ENCODE results near the gene CHRM2. TPM values are rescaled to one million over a fixed set of nuclear protein-coding genes. Genes with fewer than 3 reads are reported as not detected.

The CHRM2 gene
- total RNA-seq, 1 experiment from 2014 or later: 0.17 TPM

GRCh38 chr7:136887317-136887716 is 18.9 kb downstream of the CHRM2 start:
- intact Hi-C loops (cut with micrococcal nuclease; ENCODE audit: unreplicated experiment): no loop called here
- H3K9me3 ChIP-seq (ENCODE audit: insufficient read depth, low read depth): no peaks in the 10 kb centered on the region
- no peak overlapping the region for H2AFZ ChIP-seq
- no peaks in the 10 kb centered on the region for H3F3A ChIP-seq (ENCODE audit: insufficient read depth, low read depth)
- POLR2A ChIA-PET (ENCODE audit: unreplicated experiment): no interaction called here
- H3K36me3 ChIP-seq (ENCODE audit: low read depth): no peaks in the 10 kb centered on the region
- H3K4me1 ChIP-seq (replicated peaks; ENCODE audit: insufficient read depth): no peaks in the 10 kb centered on the region
- TF ChIP-seq EZH2 (IDR thresholded peaks at IDR 0.05; ENCODE audit: low read depth) (no peak), CTCF (conservative IDR thresholded peaks at IDR 0.05) (no peak)
- no peak for DNase-seq
- no peaks in the 10 kb centered on the region for H3K79me2 ChIP-seq (ENCODE audit: low read depth)
- H3K9me2 ChIP-seq (ENCODE audit: insufficient read depth): no peaks in the 10 kb centered on the region
- no TSS peak for BruUV-seq (replicated peaks)
- H4K20me1 ChIP-seq (ENCODE audit: insufficient read depth): no peaks in the 10 kb centered on the region
- H3K27me3 ChIP-seq (ENCODE audit: insufficient read depth, low read depth): no peaks in the 10 kb centered on the region
- no peak overlapping the region for H3K4me2 ChIP-seq
- CTCF ChIA-PET: no interaction called here
- H3K4me3 ChIP-seq: no peak overlapping the region
- H3K27ac ChIP-seq: no peak overlapping the region

GRCh38 chr7:136890399-136890798 is 21.9 kb downstream of the CHRM2 start:
- no peaks in the 10 kb centered on the region for H3F3A ChIP-seq (ENCODE audit: insufficient read depth, low read depth)
- no peak overlapping the region for H3K4me3 ChIP-seq
- no peaks in the 10 kb centered on the region for H3K4me1 ChIP-seq (replicated peaks; ENCODE audit: insufficient read depth)
- intact Hi-C loops (cut with micrococcal nuclease; ENCODE audit: unreplicated experiment): no loop called here
- H3K27me3 ChIP-seq (ENCODE audit: insufficient read depth, low read depth): no peaks in the 10 kb centered on the region
- no peak for DNase-seq
- ChIA-PET POLR2A (ENCODE audit: unreplicated experiment) (no interaction called here), CTCF (no interaction called here)
- no peak overlapping the region for H2AFZ ChIP-seq
- H3K27ac ChIP-seq: no peak overlapping the region
- H4K20me1 ChIP-seq (ENCODE audit: insufficient read depth): no peaks in the 10 kb centered on the region
- H3K9me2 ChIP-seq (ENCODE audit: insufficient read depth): no peaks in the 10 kb centered on the region
- TF ChIP-seq EZH2 (IDR thresholded peaks at IDR 0.05; ENCODE audit: low read depth) (no peak), CTCF (conservative IDR thresholded peaks at IDR 0.05) (no peak)
- no TSS peak for BruUV-seq (replicated peaks)
- H3K79me2 ChIP-seq (ENCODE audit: low read depth): no peaks in the 10 kb centered on the region
- H3K9me3 ChIP-seq (ENCODE audit: insufficient read depth, low read depth): no peaks in the 10 kb centered on the region
- no peaks in the 10 kb centered on the region for H3K36me3 ChIP-seq (ENCODE audit: low read depth)
- no peak overlapping the region for H3K4me2 ChIP-seq

DNA sequence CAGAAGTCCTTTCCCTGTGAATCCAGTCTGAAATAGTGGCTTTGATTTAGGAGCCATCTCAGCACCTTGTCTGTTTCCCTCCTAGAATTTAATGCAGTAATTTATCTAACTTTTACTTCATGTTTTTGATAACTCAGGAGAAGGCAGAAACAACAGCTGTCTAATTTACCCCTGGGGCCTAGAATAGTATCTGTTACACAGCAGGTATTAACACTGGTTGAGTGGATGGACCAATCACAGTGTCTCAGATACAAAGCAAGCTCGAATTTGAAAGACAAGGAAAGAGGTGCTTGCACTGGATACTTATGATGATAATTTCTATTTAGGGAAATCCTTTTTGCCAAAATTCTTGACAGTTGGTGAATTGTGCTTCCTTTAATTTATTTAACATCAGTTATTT is 23.4 kb downstream of the CHRM2 start:
- BruUV-seq (replicated peaks): no TSS peak
- Histone ChIP-seq H3K4me3 (no peak overlapping the region), H3K27ac (no peak overlapping the region), H3K9me2 (ENCODE audit: insufficient read depth) (no peaks in the 10 kb centered on the region), H3K36me3 (ENCODE audit: low read depth) (no peaks in the 10 kb centered on the region), H2AFZ (no peak overlapping the region), H4K20me1 (ENCODE audit: insufficient read depth) (no peaks in the 10 kb centered on the region), H3K4me2 (no peak overlapping the region), H3K9me3 (ENCODE audit: insufficient read depth, low read depth) (no peaks in the 10 kb centered on the region), H3K27me3 (ENCODE audit: insufficient read depth, low read depth) (no peaks in the 10 kb centered on the region), H3F3A (ENCODE audit: insufficient read depth, low read depth) (no peaks in the 10 kb centered on the region), H3K4me1 (replicated peaks; ENCODE audit: insufficient read depth) (no peaks in the 10 kb centered on the region), H3K79me2 (ENCODE audit: low read depth) (no peaks in the 10 kb centered on the region)
- intact Hi-C loops (cut with micrococcal nuclease; ENCODE audit: unreplicated experiment): no loop called here
- TF ChIP-seq CTCF (conservative IDR thresholded peaks at IDR 0.05): no peak
- TF ChIP-seq EZH2 (IDR thresholded peaks at IDR 0.05; ENCODE audit: low read depth): no peak
- ChIA-PET CTCF (no interaction called here), POLR2A (ENCODE audit: unreplicated experiment) (no interaction called here)
- no peak for DNase-seq

Measured in PC-9 (cell line).